ENCODE results near the gene OR6N1.

Gene OR6N1

DNA sequence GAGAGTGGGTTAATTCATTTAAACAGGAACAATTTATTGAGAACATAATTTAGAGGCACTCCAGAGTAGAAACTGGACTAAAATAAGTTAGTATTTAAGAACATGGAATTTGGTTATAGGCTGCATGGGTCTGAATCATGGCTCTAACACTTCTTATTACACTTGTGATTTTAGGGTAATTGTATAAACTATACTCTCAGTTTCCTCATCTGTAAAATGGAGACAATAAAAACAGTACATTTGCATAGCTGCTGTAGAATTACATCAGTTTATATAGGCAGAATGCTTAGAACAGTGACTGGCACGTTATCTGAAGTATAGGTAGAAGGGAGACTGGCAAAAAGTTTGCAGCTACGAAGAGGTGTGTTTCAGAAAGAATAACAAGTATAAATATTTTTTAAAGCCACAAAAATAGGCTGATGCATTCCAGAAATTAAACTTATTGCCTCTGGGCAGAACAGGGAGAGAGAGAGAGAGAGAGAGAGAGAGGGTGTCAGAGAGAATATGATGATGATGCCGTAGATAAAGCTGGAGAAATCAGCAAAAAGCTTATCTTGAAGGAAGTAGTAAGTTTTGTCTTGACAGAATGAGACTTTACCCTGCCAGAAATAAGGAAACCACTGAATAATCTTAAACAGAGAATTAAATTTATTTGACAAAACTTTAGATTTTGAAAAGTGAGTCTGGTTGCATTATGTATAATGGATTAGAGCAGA is 43.3 kb downstream of the OR6N1 start:
- H3K4me3 ChIP-seq (replicated peaks; ENCODE audit: low read depth, low read length): no peak overlapping the region
- DNase-seq (ENCODE audit: extremely low read depth, low read depth): no peak
- TF ChIP-seq, protein P1, sequence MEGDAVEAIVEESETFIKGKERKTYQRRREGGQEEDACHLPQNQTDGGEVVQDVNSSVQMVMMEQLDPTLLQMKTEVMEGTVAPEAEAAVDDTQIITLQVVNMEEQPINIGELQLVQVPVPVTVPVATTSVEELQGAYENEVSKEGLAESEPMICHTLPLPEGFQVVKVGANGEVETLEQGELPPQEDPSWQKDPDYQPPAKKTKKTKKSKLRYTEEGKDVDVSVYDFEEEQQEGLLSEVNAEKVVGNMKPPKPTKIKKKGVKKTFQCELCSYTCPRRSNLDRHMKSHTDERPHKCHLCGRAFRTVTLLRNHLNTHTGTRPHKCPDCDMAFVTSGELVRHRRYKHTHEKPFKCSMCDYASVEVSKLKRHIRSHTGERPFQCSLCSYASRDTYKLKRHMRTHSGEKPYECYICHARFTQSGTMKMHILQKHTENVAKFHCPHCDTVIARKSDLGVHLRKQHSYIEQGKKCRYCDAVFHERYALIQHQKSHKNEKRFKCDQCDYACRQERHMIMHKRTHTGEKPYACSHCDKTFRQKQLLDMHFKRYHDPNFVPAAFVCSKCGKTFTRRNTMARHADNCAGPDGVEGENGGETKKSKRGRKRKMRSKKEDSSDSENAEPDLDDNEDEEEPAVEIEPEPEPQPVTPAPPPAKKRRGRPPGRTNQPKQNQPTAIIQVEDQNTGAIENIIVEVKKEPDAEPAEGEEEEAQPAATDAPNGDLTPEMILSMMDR (IDR thresholded peaks at IDR 0.05; ENCODE audit: low read depth, low read length, missing control alignments): no peak

GRCh38 chr1:158724442-158724841 is 47.6 kb downstream of the OR6N1 start:
- DNase-seq (ENCODE audit: extremely low read depth, low read depth): no peak
- TF ChIP-seq, protein P1 (IDR thresholded peaks at IDR 0.05; ENCODE audit: low read depth, low read length, missing control alignments): no peak
- H3K4me3 ChIP-seq (replicated peaks; ENCODE audit: low read depth, low read length): no peak overlapping the region

DNA sequence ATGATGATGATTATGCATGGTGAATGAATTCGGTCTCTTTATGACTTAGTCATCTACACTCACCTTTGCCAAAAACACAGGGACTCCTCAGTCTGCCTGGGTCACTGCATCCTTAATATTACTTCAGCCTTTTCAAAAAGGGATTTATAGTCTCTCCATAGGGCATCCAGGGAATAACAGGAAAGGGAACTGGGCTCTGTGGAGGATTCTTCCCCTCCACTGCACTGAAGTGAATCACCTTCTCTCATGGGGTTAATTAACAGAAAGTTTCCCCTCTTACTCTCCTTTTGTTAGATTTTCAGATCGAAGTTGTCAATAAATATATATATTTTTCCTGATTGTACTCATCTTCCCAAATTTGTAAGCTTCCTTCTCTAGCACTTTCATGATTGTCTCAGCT is 51.4 kb downstream of the OR6N1 start, which contains the start of gene OR6K3:
Gene OR6K3 (minus strand): TSS at position 101 of the 400 bp plus-strand sequence. CDS start 2,605 bp downstream, outside the sequence.
- H3K4me3 ChIP-seq (replicated peaks; ENCODE audit: low read depth, low read length): no peak within 1 kb of the TSS
- no peak for DNase-seq (ENCODE audit: extremely low read depth, low read depth)
- TF ChIP-seq, protein P1 (IDR thresholded peaks at IDR 0.05; ENCODE audit: low read depth, low read length, missing control alignments): no peak

DNA sequence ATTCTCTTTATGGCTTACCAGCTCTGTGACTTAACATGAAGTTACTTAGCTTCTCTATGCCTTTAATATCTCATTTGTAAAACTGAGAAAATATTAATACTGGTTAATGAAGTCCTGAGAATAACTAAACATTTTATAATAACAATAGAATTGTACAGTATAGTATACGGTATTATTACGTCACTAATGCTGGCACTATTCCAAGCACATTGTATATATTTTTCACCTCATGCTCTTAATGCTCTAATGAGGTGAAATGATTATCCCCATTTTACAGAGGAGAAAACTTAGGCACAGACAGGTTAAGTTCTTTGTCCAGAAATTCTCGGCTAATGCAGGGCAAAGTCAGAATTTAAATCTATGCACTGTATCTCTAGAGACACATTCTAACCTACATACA is 52.3 kb downstream of the OR6N1 start:
- TF ChIP-seq, protein P1 (IDR thresholded peaks at IDR 0.05; ENCODE audit: low read depth, low read length, missing control alignments): no peak
- no peak overlapping the region for H3K4me3 ChIP-seq (replicated peaks; ENCODE audit: low read depth, low read length)
- no peak for DNase-seq (ENCODE audit: extremely low read depth, low read depth)

GRCh38 chr1:158717344-158717743 is 54.7 kb downstream of the OR6N1 start:
- no peak overlapping the region for H3K4me3 ChIP-seq (replicated peaks; ENCODE audit: low read depth, low read length)
- TF ChIP-seq, protein P1 (IDR thresholded peaks at IDR 0.05; ENCODE audit: low read depth, low read length, missing control alignments): no peak
- DNase-seq (ENCODE audit: extremely low read depth, low read depth): no peak

- no peak for DNase-seq (ENCODE audit: extremely low read depth, low read depth)
- TF ChIP-seq, protein P1 (IDR thresholded peaks at IDR 0.05; ENCODE audit: low read depth, low read length, missing control alignments): no peak
- no peak overlapping the region for H3K4me3 ChIP-seq (replicated peaks; ENCODE audit: low read depth, low read length)
Observed at GRCh38 chr1:158716335-158716734, 55.7 kb downstream of the OR6N1 start.

Measured in HFF-Myc (cell line).